Activated T-cell treated with anti-CD3 and anti-CD28 coated beads, Interleukin-2, amount 50 U/mL, for 48 hours (primary cell): ENCODE data around the gene IL37.
"Not testable (repeated sequence)": the region's sequence is repeated elsewhere in the genome, so short reads cannot be mapped to it uniquely, and the experiment has no call there.

Experiments used
- DNase-seq, 2 experiments: peaks; one replicate each; pipeline ENCODE4 v3.0.0-alpha.2; 2020

The IL37 gene

DNA sequence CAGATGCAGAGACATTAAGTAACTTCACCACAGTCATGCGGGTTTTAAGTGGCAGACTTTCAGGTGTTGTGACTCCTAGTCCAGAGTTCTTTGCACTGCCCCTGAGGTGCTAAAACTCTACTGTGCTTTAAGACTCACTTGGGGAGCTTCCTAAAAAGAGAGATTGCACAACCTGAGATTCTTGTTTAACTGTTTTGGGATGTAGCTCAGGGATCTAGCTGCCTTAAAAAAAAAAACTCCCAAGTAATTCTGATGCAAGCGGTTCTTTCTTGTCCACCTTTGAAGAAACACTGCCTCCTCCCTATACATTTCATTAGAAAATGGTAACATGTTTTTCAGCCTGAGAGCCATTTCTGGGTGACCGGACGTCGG is 13.0 kb downstream of the IL37 start:
- DNase-seq: no peak

DNA sequence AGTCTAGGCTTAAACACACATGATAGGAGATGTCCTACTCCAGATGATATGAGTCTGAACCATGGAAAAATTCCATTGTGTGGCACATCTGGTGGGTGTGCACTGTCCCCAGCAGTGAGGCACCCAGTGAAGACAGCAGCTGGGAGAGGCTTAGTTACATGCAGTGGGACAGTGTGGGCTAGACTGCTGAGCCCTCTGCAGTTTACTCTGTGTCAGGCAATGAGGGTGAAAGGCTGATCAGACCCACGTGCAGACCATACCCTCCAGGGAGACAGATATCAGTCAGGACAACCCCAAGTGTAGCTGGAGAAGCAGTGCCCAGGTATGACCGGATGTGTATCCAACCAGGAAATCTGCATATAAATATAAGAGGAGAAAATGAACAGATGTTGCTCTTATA is 13.4 kb downstream of the IL37 start:
- no peak for DNase-seq

DNA sequence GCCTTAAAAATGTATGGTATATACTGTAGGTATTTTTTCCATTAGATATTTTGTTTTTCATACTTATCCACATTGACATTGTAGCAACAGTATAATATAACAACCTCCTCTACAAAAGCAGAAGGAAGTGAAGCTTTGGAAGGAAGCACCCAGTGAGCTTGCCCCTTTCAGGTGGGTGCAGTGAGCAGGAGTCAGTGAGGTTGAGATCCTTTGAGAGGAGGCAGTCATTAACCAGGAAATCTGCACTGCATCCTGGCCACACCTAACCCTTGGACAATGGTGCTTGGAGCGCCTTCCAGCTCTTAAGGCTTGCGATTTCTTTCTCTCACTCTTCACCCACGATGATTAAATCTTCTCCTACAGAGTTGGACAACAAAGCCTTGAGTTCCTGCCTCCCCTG is 13.9 kb downstream of the IL37 start:
- no peak for DNase-seq

DNA sequence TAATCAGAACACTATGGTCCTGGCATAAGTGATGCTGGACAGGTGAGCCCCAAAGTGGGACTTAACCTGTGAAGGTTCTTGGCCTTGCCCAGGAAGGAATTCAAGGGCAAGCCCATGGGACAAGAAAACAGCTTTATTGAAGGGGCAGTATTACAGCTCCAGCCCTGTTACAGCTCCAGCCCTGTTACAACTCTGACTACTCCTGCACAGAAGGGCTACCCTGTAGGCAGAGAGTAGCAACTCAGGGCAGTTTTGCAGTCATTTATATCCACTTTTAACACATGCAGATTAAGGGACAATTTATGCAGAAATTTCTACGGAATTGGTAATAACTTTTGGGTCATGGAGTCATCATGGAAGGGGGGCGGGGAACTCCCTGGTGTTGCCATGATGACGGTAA is 15.7 kb downstream of the IL37 start:
- no peak for DNase-seq

DNA sequence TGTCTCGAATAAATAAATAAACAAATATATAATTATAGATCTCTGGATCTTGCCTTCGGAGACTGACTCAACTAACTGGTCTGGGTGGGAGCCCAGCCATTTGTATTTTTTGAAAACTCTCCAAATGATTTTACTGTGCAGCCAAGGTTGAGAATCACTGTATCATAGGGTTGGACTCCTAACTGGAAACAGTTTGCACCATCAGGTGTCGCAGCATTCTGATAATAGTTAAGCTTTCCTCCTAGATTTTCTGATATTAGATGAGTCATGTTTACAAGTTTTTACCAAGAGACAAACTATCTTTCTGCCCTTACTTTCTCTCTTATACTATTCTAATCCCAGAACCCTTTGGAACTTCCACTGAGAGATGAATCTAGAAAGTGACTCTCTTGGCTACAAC is 16.8 kb downstream of the IL37 start:
- no peak for DNase-seq

DNA sequence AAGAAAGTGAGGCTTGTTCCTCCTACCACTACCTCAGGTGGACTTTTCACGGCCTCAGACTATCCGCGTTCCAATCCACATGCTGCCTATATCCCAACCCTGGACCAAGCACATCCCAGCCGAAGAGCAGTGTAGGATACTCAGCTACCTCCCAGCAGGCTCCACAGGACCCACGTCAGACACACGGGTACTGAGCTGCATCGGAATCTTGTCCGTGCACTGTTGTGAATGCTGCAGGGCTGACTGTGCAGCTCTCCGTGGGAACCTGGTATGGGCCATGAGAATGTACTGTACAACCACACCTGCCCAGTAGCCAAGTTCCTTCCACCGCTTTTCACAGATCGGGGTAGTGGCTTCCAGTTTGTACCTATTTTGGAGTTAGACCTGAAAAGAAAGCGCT is 22.3 kb downstream of the IL37 start:
- DNase-seq: no peak

DNA sequence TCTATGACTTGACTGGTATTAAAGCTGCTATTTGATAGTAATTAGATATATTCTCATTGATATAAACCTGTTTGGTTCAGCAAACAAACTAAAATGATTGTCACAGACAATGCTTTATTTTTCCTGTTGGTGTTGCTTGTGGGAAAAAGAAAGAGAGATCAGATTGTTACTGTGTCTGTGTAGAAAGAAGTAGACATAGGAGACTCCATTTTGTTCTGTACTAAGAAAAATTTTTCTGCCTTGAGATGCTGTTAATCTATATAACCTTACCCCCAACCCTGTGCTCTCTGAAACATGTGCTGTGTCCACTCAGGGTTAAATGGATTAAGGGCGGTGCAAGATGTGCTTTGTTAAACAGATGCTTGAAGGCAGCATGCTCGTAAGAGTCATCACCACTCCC is 23.2 kb downstream of the IL37 start:
- DNase-seq: not testable (repeated sequence)

DNA sequence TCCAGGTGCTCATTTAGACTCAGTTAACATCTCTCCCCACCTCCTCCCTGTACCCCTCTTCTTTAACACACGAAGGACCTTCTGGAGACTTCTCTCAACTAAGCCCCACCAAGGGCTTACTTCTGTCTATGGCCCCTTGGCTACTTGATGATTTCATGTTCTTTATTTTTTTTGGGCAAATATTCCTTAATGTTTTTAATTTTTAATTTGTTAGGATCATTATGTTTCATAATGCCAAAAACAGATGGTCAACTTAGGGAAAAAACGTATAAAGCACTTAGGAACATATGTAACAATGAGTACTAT is 25.9 kb downstream of the IL37 start:
- DNase-seq: no peak

DNA sequence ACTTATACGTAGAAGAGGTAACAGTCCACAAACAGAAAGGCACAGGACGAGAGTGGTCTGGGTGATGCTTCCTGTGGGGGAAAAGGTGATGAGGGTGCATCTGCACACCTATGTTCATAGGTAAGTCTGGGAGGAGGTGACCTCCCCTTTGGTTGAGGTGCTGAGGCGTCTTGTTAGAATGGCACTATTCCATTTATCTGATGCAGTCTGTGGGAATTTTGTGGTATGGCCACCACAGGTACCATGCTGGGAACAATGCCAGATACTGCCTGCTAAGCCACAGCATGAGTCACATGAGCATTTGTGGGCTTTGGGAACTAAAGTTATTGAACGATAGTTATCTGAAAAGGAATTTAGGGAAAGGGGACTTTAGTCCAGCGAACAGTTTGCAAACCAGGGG is 27.9 kb downstream of the IL37 start:
- DNase-seq: no peak

DNA sequence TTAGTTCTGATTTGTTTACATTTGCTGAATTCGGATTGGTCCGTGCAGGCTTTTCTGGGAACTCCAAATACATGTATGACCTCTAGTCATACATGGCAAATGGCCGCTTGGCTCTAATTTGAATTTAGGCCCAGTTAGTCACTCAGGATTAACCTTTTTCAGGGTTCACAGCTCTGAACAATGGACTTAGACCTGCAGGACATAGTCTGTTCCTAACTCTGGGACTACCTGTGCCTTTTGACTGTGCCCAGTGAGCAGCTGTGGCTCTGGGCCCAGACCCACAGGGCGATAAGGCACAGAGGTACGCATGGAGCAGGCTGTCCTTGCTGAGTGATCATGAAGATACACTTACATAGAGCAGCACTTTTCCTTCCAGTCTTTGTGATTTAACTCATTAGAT is 28.5 kb downstream of the IL37 start:
- DNase-seq: no peak

DNA sequence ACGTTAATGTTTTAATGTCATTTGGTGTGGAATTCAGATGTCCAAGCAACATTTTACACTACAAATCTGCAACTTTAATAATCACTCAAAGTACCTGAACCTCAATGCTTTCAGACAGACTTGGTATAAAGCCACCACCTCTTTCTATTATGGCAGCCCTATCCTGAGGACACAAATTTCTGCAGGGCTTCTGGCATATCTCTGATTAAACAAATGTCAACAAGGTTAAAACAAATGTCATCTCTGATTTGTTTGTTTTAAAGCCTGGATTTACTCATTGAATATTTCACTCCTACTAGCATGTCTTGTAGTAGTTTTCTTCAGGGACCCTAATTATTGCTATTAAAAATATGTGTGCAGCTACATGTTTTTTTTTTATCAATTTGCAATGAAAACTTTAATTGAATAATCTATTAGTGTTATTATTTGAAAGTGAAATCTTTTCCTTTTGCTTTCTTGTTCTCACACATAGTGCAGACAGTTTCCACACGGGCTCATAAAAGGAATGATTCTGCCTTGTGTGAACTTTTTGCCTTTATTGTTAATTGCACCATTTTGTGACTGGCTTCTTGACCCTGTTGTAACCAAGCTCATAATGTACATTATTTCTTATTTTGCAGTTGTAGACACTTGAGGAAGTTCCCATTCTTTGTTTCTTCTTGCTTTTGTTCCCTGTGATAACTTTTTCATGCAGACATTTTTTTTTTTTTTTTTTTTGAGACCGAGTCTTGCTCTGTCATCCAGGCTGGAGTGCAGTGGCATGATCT is 30.1 kb downstream of the IL37 start:
- no peak for DNase-seq

DNA sequence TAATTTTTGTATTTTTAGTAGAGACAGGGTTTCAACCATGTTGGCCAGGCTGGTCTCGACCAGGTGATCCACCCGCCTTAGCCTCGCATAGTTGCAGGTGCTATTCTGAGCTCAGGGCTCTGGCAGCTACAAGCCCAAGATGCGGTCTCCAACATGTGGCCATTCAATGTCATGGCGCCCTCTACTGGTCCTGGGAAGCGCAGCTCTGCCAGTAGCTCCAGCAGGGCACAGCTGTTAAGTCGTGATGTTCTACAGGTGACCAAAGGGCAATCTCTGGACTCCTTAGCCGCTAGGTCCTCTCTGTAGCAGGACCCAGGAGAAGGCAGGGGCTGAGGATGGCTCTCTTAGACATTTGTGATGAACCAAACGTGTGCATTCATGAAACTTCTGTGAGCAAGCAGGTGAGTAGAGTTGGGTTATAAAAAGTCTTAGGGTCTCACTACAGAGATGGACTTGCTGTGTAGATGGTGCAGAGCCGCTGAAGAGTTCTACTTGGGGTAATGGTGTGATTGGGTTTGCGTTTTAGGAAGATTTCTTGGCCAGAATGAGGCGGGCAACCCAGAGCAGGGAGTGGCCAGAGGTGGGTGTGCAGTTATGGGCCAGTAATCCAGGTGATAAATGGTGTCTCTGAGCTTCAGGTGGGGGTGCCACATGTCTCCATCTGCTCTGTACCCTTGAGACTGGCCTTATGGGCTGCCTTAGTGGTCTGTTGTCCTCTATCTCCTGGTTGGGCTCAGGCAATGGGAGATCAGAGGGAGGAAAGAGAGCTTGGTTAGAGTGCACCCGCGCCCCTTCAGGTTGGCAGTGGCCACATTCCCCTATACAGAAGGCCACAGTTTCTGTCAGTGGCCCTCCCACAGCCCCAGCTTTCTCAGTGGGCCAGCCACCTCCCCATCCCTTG is 31.0 kb downstream of the IL37 start:
- peak; percentile 84 for DNase-seq

DNA sequence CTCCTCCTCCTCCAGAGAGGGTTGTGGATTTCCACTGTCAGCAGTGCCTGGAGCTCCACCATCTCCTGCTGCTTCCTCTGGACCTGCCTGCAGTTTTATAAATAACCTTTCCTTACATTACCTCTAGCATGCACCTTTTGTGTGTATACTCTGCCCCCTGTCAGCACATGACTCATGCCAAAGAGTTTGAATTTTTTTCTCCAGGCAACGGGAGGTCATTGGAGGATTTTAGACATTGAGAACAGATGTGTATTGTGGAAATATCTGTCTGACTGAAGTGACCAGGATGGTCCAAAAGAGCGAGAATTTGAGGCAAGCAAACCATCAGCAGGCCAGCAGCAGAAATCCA is 31.7 kb downstream of the IL37 start:
- no peak for DNase-seq

DNA sequence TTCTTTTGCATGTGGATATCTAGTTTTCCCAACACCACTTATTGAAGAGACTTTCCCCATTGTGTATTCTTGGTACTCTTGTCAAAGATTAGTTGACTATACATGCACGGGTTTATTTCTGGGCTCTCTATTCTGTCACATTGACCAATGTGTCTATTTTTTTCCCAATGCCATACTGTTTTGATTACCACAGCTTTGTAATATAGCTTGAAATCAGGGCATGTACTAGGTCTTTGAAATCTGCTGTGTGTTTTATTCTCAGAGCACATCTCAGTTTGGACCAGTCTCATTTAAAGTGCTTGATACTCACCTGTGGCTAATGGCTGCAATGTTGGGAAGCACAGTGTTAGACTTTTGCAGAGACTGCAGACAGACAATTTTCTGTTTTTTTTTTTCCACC is 34.0 kb downstream of the IL37 start:
- no peak for DNase-seq

DNA sequence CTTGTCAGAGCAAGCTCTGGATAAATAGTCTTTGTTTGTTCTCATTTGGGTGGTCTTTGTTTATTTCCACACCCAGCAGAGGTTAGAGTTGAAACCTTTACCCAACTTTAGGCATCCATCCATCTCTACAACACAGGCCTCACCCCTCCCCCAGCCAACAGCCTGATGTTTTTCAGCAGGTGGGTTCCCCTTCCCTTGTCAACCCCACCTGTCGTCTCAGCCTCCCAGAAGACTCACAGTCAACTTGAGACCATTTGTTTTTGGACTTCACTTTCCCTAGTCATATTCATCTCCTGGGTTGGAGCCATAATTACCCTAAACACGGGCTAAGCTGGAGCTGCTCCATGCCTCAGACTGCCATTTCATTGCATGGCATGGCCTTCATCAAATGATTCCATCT is 35.1 kb downstream of the IL37 start:
- DNase-seq: no peak

DNA sequence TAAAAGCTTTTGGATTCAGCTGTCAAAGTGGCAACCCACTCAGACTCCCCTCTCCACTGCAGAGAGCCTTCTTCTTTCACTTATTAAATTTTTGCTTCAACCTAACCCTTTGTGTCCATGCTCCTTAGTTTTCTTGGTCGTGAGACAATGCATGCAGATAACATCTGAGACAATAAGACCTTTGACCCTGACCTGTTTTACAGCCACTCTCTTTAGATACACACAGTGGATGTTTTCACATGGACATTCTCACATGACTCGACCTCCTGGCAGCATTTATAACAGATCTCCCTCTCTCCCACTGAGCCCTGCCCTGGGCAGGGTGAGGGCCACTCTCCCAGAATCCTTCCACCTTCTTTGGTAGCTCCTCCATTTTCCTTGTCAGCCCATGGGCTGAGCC is 36.4 kb downstream of the IL37 start:
- DNase-seq: no peak

DNA sequence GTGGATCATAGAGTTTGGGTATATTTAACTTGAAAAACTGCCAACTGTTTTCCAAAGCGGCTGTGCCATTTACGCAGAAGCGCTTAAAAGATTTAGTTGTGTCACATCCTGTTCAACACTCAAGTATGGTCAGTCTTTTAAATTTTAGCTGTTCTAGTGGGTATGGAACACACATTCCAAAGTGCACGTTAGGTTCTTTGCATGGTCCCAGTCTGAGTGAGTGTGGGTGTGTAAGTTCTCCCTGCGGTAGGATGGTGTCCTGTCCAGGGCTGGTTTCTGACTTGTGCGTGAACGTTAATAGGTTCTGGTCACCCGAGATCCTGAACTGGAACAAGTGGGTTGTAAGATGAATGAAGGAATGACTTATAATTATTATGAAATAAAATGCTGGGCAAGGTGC is 38.5 kb downstream of the IL37 start:
- DNase-seq: no peak

DNA sequence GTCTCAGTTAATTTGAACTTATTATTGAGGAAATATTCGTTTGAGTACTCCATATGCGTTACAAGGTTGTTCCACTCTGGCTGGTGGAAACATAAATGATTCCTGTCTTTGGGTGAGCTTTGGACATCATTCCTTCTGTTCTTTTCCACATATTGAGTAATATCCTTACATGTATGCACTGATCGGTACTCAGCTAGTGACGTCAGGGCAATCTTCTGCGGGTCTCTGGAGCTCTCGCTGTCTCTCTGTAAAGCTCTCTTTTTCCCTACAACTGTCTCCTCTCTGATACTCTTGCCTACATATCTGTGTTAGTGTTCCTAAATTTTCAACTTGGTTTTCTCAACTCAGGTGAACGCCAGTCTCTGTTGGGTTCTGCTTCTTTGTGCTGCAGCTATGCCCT is 43.4 kb downstream of the IL37 start:
- no peak for DNase-seq

DNA sequence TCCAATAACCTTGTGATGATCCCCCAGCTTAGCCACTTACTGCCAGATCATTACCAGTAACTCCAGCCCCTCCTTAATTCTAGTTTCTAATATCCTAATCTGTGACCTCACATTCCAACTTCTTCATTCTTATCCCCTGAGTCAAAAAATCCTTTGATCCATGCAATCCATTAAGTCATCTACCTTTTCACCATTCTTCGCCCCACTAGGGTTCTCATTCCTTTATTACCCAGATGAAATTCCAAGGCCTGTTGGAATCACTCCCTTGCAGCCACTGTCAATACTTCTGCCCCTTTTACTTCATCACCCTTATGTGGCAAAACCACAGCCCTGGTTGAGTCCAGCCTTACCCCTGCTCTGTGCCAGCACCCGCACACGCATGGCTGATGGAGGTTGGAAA is 46.5 kb downstream of the IL37 start:
- DNase-seq: no peak

DNA sequence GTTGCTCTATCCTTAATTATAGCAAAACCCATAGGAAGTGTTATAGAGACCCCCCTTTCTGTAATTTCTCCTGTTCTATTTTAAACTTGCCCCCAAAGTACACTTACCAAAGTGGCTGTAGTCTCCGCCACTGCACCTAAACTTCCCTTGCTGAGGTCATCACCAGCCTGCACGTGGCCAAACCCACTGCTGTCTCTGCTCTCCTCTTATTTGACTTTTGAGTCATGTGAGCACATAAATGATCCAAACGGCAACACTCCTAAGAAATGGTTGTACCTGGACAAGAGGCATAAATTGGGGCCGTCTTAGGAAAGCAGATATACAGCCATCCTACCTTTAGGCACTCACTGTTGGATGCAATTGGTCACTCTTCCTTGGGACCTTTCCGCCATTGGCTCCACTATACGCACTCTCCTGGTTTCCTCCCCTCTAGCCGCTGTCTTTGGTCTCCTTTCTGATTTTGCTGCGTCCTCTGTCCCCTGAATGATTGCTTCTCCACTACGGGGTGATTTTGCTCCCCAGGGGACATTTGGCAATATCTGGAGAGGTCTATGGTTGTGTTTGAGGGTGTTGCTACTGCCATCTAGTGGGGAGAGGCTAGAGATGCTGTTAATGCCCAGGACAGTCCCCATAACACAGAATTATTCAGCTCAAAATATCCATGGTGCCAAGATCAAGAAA is 47.6 kb downstream of the IL37 start:
- DNase-seq: peak; percentile 40 to 46

DNA sequence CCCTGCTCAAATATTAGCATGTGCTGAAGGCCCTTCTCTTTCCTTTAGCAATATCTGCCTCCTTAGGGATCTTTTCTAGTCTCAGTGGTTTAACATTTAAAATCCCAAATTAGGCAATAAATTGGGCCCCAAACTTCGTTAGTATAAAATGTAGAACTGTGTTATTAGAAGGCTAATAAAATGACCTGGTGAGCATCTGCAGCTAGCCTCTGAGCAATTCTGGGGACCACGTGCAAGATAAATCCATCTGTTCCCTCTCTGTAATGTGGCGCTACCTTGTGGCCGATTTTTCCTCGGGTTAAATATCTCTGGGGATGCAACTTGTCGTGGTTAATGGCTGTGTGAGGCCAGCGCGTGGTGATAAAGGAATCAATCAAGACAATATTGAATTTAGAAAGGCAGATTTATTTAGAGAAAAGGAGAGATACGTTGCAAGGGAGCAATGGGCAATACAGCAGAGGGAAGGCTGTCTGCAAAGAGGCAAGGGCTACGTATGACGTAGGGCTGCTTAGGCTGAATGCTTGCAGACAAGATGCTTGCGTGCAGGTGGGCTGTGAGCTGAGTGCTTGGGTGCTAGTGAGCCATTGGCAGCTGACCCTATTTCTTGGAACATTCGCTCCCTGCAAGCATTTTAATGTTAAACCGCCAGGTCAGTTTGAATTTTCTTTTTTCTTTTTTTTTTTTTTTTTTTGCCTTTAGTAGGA is 48.3 kb downstream of the IL37 start:
- no peak for DNase-seq

DNA sequence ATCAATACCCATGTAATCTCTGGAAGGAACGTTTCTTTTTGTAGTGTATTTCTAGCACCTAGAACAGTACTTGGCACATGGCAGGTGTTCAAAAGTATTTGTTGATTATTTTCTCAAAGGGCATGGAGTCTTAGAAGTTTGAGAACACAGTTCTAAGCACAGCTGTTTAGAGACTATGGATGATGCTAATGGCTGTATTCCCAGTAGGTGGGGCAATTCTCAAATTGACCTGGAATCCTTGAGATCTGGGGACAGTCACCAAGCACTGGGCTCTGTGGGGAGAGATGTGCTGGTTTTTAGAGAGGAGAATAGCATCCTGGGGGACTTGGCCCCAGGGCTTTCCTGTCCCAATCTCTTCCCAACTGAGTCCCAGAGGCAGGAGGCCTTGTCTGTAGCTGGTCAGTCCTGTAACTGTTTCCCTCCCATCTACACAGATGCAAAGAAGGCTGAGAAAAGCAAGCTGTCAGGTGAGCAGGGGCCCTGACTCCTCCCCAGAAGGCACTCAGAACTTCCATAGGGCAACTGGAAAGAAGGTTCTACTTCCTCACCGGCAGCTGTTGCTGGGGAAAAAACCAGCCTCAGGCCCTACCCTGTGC is 49.4 kb downstream of the IL37 start:
- DNase-seq: no peak
